Lung (tissue), 12 donors: ENCODE data around the gene SLC12A2. TPM values are rescaled to one million over a fixed set of nuclear protein-coding genes. Genes with fewer than 3 reads are reported as not detected.

Experiments used
- ATAC-seq: fragments of 200-7000 bp; cut with Tn5 transposase; one replicate; pipeline ENCODE4 v1.9.1; 2020; ENCODE audit warnings: moderate number of reproducible peaks; ENCODE audit not compliant: insufficient read depth, low FRiP score
- DNase-seq, 3 donors: peaks; one replicate each; pipeline ENCODE4 v3.0.0-alpha.2; 2013 to 2017
- H3K27ac ChIP-seq, 2 donors: one replicate each; pipeline ENCODE4 v1.5.1; 2013; ENCODE audit warnings: mild to moderate bottlenecking in 2 of 2, moderate library complexity in 2 of 2, control low read depth in 1 of 2, inconsistent platforms in 1 of 2, low read depth in 1 of 2, low read length in 1 of 2
- H3K27me3 ChIP-seq, 3 donors: one replicate each; pipeline ENCODE4 v1.5.1; 2013; ENCODE audit warnings: low read length in 2 of 3; ENCODE audit not compliant: control insufficient read depth in 3 of 3, insufficient read depth in 3 of 3
- H3K36me3 ChIP-seq, 4 donors: one replicate each; pipeline ENCODE4 v1.5.1; 2013; ENCODE audit warnings: low read length in 4 of 4, mild to moderate bottlenecking in 1 of 4, moderate library complexity in 1 of 4; ENCODE audit not compliant: control insufficient read depth in 4 of 4, insufficient read depth in 4 of 4
- H3K4me1 ChIP-seq, 5 donors: one replicate each; pipeline ENCODE4 v1.5.1; 2013; ENCODE audit warnings: low read length in 5 of 5, mild to moderate bottlenecking in 2 of 5, moderate library complexity in 1 of 5; ENCODE audit not compliant: control insufficient read depth in 5 of 5, insufficient read depth in 5 of 5
- H3K4me3 ChIP-seq: one replicate; pipeline ENCODE4 v1.5.1; 2013; ENCODE audit warnings: mild to moderate bottlenecking, control low read depth, moderate library complexity
- H3K9ac ChIP-seq, 2 donors: one replicate each; pipeline ENCODE4 v1.5.1; 2013; ENCODE audit warnings: low read length in 2 of 2, control low read depth in 1 of 2; ENCODE audit not compliant: insufficient read depth in 1 of 2
- H3K9me3 ChIP-seq, 4 donors: one replicate each; pipeline ENCODE4 v1.5.1; 2013; ENCODE audit warnings: low read length in 3 of 4, mild to moderate bottlenecking in 1 of 4, moderate library complexity in 1 of 4; ENCODE audit not compliant: control insufficient read depth in 4 of 4, insufficient read depth in 3 of 4
- WGBS, 2 donors: extraction: QIAGEN DNeasy Blood & Tissue Kit; methylation state at CpG; one replicate each; pipeline ENCODE4 v1.1.7; 2013; 5-methylcytosine and 5-hydroxymethylcytosine counted together
- polyA plus RNA-seq, 2 donors: library from polyadenylated mRNA; stranded (reverse); fragments of 200-250 nt; gene quantifications; one replicate each; pipeline ENCODE4 v1.2.1, GENCODE V29; 2013
- total RNA-seq, 2 donors: library from RNA; depleted of rRNA in 1 of 2; stranded (reverse); fragments of >200 nt in 1 of 2; gene quantifications; one replicate each; pipeline ENCODE4 v1.2.1, GENCODE V29; 2014 to 2021
- TF ChIP-seq, protein P1 (sequence below): IDR thresholded peaks from 2 replicates; pipeline ENCODE4 v1.5.1; 2012; ENCODE audit warnings: mild to moderate bottlenecking; ENCODE audit errors: control extremely low read depth, extremely low read depth
- donor health status: control.
- donor health status: control.
- donor health status: Bipolar disorder and iron deficiency.
- donor health status: healthy.
- donor health status: DM: yes; HTN: yes; CAD: no.

SLC12A2 gene
- total and polyA plus RNA-seq, 4 donors, result 2.8 to 87.1 (median 16.4) TPM

DNA sequence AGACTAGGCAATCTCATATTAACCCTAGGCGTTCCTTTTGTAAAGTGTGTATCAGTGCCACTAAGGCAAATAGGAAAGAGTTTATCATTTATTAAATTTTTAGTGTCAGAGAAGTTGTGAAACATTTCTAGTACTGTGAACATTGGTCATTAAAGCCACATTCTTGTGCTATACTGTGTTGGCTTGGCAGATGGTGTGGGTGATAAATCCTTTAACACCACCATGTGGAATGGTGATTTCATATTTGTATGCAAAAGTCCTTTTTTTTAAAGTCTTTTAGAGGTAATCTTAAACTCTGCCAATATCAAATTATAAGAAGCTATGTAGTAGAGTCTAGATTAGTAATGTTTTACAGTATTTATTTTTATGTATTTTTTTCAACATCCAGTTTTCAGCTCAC lies 18.1 kb downstream of the SLC12A2 start:
- peaks cover 0 to 10% (median 5%) of the 10 kb centered on the region in 4 donors for H3K9me3 ChIP-seq
- H3K27me3 ChIP-seq, result no peaks in the 10 kb centered on the region
- 84 to 88% methylated on average over 1 of the region's 1 CpG for WGBS, 2 donors
- peaks cover 0 to 11% (median 0%) of the 10 kb centered on the region in 5 donors for H3K4me1 ChIP-seq
- DNase-seq (peak in 1 of 3 donors; percentile 32), ATAC-seq (no peak)
- no peak overlapping the region for H3K4me3 ChIP-seq
- H3K27ac ChIP-seq, result peak overlapping the region in 1 of 2 donors; percentile 33
- H3K9ac ChIP-seq, result no peak overlapping the region
- TF ChIP-seq, protein P1, sequence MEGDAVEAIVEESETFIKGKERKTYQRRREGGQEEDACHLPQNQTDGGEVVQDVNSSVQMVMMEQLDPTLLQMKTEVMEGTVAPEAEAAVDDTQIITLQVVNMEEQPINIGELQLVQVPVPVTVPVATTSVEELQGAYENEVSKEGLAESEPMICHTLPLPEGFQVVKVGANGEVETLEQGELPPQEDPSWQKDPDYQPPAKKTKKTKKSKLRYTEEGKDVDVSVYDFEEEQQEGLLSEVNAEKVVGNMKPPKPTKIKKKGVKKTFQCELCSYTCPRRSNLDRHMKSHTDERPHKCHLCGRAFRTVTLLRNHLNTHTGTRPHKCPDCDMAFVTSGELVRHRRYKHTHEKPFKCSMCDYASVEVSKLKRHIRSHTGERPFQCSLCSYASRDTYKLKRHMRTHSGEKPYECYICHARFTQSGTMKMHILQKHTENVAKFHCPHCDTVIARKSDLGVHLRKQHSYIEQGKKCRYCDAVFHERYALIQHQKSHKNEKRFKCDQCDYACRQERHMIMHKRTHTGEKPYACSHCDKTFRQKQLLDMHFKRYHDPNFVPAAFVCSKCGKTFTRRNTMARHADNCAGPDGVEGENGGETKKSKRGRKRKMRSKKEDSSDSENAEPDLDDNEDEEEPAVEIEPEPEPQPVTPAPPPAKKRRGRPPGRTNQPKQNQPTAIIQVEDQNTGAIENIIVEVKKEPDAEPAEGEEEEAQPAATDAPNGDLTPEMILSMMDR, result no peak
- H3K36me3 ChIP-seq, result no peaks in the 10 kb centered on the region

DNA sequence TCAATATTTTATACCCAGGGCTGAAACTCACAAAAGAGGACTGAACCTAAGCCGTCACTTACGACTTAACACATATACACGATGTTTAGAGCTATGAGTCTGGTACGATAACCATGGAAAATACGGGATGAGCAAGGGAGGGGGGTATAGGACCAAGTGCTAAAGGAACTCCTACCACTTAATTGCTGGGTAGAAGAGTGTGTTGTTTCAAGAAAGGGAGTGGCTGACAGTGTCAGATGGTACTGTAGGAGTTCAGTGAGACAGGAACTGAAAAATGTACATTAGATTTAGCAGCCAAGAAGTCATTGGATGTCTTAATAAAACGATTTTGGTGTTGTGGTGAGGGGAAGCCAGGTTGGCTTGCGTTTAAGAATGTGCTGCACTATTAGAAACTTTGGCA lies 21.6 kb downstream of the SLC12A2 start:
- 86 to 87% methylated on average over 7 of the region's 7 CpGs for WGBS, 2 donors
- TF ChIP-seq, protein P1, result no peak
- Histone ChIP-seq H3K9me3 (no peaks in the 10 kb centered on the region), H3K36me3 (no peaks in the 10 kb centered on the region), H3K4me3 (no peak overlapping the region), H3K9ac (no peak overlapping the region), H3K27me3 (no peaks in the 10 kb centered on the region), H3K27ac (peak overlapping the region in 1 of 2 donors; percentile 29), H3K4me1 (peaks cover 0 to 8% (median 0%) of the 10 kb centered on the region in 5 donors)
- no peak for ATAC-seq
- no peak for DNase-seq

DNA sequence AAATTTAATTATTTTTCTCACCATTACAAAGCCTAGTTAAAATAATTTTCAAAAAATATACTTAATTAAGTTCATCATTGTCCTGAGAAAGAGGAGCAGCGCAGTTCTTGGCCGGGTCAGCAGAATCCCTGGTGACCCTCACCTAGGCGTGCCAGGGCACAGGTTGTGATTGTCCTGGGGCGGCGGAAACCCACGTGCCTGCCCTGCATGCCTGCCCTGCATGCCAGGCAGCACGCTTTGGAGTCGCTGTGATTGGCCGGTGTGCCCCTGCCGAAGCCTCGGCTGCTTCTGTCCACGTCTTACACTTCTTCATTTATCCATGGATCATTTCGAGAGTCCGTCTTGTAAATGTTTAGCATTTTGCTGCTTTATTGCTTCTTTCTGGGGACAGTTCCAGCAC lies 25.6 kb downstream of the SLC12A2 start:
- 96 to 98% methylated on average over 14 of the region's 14 CpGs for whole genome bisulfite sequencing, 2 donors

More for the DNA sequence above, 25.6 kb downstream of the SLC12A2 start:
- H3K9ac ChIP-seq, result no peak overlapping the region
- ATAC-seq (no peak), DNase-seq (no peak)
- no peaks in the 10 kb centered on the region for H3K9me3 ChIP-seq
- peaks cover 0 to 2% (median 0%) of the 10 kb centered on the region in 4 donors for H3K36me3 ChIP-seq
- H3K4me3 ChIP-seq, result no peak overlapping the region
- H3K4me1 ChIP-seq, result peaks cover 0 to 4% (median 0%) of the 10 kb centered on the region in 5 donors
- no peak overlapping the region for H3K27ac ChIP-seq
- H3K27me3 ChIP-seq, result no peaks in the 10 kb centered on the region
- TF ChIP-seq, protein P1, result no peak
